HG02623 (cell line): ENCODE results near the gene CDK6.

Experiments
- ATAC-seq: cut with Tn5 transposase; IDR thresholded peaks from one replicate; pipeline ENCODE4 v1.9.1; 2021; ENCODE audit warnings: moderate library complexity; ENCODE audit not compliant: unreplicated experiment

The CDK6 gene

DNA sequence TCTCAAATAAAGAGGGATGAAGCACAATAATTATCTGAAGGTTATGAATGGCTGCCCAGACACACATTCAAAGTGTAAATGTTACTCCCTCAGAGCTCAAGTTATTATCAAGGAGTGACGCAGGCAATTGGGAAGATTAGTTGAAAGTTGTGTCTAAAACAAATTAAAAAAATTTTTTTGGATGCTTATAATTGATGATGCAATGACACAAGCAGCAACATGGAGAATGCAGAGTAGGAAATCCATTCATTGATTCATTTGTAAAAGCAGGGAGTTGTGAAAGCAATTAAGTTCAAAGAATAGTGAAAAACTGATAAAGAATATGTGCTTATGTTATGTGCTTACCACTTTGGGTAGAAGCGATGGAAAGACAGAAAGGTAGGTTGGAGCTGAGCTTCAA is 120.4 kb downstream of the CDK6 start:
- no peak for ATAC-seq

DNA sequence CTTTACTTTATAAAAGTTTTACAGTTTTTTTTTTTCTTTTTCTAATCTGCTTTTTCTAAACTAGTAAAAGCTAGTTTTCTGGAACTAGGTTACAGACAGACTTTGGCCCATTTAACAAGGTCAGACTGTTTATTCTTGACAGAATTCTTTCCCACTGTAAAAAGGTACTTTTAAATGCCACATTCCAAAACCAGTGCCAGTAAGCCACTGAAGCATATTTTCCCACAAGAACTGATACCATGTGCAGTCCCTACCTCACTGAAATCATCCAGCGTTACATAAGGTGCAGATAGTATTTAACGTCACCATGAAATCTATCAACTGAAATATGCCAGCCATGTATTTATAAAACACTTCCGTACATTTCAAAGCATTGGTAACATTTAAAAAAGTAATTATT is 121.6 kb downstream of the CDK6 start:
- no peak for ATAC-seq

DNA sequence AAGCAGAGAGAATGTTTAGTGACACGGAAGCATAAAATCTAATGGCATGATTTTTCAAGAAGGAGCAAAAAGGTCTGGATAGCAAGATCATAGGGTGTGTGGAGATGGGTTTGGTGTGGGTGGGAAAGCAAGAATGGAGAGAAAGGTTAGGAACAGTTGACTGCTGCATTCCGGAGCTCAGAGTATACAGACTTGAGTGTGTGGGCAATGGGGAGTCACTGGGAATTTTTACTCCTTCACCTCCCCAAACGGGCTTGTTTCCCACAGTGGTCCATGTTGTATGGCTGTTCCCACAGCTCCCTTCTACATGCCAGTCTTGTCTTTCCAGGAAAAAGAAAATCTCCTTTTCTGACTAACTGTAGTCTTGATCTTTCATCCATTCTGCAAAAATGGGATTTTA is 122.1 kb downstream of the CDK6 start:
- no peak for ATAC-seq

DNA sequence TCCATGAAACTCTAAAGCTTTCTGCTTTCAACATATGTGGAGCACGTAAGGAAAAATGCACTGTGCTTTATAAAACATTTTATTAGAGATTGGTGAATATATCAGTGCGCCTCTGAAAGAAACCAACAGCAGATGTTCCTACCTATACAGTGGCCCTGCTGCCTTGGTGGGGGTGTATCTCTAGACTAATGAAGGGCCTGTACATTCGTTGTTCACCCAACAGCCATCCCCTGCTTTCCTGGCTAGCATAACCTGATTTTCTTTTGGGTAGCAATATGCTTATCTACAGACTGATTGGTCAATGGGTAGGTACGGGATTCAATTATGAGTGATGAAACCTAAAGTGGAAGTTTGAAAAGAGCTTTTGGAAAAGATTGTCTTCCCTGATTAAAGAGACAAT is 126.5 kb downstream of the CDK6 start:
- ATAC-seq, result no peak

DNA sequence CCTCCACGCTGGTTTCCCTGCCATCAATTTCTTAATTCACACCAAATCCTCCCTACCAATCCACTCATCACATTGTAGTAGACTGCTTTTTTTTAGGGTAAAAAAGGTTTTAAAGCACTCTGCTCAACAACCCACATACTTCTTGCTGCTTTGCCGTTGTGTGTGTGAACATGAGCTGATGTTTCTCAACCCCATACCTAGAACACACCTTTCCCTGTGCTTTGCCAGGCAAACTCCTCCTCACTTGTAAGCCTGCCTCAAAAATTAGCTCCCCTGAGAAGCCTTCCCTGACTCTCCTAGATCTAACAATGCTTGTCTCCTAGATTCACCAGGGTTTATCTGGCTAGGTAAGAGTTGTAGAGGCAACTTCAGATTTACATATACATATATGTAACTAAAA is 127.2 kb downstream of the CDK6 start:
- ATAC-seq, result no peak

DNA sequence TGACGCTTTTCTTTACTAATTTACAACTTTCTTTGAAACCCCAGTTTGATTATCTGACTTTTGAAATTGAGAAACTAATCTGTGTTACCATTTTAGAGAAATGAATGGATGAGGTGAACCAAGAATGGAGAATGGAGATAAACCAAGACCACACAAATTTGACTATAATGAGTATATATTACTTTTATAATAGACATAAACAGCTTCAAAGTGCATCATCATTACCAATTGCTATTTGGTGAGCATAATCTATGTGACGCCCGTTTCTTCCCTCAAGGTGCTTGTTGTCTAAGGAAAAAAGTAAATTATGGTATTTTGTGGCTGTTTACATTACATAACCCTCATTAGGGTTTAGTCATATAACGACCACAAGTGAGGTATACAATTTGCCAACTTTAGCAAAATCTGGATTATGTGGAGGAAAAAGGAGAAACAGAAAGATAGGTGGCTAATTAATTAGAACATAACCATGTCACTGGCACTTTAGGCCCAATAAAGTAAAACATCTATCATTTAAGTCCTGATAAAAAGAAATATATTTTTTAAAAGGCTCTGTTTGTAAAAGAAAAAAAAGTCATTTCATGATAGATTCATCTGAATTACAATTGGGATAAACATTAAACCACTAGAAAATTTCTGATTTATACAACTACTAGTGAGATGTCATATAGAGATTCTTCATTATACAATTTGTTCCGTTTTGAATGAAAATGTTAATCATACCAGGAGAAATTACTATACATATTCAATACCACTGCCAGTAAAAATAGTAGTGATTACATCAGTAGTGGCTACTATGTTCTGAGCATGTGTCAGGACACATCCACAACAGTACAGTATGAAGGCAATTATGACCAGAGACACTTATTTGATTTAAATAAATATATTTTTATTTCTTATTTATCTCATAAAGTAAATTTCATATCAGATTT is 128.0 kb downstream of the CDK6 start:
- ATAC-seq, result no peak

DNA sequence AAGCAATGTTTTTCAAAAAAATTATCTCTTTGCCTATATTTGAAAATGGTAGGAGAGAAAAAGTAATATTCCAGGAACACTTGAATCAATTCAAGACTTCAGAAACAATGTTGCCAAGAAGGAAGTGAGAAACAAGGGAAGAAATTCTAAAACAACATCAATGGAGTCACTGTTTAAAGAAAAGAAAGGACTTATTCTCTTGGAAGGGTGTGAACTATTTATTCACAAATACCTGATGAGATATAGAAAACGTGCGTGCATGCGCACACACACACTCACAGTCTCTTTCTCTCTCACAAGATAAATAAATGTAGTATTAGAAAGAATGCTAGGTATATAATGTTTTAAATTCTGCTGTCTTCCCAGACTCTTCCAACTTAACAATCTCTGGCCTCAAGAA is 128.9 kb downstream of the CDK6 start:
- ATAC-seq, result no peak

DNA sequence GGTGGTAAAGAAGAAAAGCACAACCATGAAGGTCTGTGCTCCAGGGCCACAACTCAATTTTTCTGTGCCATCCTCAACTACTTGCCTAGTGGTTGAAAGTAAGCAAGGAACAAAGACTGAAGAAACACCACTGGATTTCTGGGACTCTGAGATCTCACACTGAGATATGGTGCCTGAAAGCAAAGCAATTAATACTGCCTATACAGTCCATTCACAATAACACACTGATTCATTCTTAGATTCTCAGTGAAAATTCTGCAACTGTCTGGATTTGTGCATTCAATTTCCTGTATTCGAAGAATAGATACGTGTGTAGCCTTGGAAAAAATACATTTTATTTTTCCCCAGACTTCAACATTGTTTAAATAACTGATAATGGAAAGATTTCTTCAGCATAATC is 129.8 kb downstream of the CDK6 start:
- no peak for ATAC-seq

DNA sequence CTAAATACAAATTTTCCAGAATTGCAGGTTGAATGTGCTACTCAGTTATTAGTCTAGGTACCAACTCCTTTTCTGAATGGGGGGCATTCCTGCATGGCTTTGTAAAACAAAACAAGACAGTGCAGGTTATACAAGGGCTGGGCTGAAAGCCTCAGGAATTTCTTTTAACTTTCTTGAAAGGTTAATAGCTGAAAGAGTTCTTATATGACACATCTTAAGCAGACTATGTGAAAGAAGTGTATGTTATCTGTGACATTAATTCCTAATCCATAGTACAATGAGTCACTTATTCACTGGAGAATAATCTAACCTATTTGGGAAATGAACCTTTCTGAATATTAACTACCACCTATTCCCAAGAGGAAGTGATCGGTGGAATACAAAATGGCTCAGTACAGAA is 130.5 kb downstream of the CDK6 start:
- ATAC-seq, result no peak

DNA sequence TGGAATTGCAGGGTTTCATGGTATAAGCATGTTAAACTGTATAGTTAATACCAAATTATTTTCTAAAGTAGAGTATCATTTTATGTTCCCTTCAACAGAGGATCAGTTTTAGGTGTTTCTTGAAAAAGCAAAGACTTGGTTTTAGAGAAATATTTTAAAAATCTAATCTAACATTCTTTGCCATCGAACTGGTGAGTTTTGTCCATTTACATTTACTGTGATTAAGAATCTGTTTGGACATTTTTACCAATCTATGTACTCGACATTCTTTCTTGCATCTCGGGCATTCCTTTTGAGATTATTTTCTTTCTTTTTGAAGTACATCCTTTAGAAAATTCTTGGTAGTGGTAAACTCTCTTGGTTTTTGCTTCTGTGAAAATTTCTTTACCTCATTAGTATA is 131.5 kb downstream of the CDK6 start:
- no peak for ATAC-seq

DNA sequence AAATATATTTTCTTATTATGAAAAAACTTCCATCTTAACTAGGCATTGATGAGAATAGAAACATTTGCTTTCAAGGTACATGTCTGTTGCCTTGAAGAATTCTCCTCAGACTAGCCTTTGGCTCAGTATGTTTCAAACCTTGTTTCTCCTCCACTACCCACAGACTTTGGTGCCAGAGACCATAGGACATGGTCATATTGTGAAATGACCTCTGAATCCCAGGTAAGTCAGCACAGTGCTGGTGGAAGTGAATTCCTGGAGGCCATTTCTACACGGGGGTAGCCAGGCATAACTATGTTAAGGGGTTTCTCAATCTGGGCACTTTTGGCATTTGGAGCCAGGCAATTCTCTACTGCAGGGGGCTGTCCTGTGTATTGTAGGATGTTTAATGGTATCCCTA is 133.8 kb downstream of the CDK6 start:
- no peak for ATAC-seq

DNA sequence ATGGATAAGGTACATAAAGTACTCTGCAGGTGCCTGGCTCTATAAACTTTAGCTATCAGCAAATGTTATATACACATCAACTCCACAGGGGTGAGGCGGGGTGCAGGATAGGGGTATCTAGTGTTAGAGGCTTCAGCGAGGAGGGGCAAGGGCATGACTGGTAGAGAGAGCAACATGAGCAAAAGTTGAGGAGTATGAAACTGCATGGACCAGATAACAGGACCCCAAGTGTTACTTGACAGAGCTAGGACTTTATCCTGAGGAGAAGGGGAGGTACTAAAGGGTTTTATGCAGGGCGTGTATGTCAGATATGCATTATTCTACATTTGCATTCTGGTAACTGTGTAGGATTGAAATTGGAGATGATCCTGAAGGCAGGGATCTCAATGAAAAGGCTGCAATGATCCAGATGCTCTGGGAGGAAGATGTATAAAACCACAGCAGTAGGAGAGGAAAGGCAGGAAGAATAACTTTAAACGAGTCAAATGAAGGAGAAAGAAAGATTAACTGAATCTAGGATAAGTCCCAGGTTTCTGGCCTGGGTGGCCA is 136.3 kb downstream of the CDK6 start:
- no peak for ATAC-seq

DNA sequence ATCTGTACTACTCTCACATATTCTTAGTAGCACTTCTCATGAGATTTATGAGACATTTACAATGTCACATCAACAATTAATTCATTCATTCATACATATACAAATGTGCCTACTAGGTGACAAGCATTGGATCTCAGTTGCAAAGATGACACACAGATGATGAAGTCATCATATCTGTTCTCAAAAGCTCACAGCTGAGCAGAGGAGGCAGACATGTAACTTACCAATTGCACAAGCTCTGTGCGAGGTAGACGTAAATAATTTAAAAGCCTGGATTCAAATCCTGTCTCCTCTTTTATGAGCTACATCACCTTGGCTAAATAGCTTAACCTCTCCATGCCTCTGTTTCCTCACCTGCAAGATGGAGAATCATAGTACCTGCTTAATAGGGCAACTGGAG is 136.8 kb downstream of the CDK6 start:
- no peak for ATAC-seq

DNA sequence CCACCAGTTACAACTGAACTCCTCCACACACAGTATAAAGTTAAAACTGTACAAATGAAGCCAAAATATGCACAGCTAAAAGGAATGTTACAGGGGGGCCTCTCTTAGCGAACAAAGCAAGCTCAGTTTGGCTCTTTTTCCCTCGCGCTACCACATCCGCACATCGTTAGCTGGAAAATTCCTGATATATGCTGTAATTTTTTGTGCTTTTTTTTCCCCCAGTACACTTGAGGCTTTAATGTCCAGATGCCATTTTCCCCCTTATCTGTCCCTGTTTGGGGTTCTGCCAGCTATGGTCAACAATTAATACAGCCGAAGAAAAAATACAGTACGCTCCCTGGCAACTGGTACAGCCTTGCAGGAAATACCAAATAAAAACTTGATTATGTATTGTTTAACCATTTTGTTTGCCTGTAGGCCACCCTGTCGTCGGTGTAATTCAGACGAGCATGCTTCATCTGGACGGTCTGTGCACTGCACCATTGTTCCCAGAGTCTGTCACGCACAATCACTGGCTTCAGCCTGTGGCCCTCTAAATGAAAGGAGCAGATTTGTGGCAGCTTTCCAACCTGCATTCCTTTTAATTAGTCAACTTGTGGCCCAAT is 138.0 kb downstream of the CDK6 start:
- no peak for ATAC-seq

DNA sequence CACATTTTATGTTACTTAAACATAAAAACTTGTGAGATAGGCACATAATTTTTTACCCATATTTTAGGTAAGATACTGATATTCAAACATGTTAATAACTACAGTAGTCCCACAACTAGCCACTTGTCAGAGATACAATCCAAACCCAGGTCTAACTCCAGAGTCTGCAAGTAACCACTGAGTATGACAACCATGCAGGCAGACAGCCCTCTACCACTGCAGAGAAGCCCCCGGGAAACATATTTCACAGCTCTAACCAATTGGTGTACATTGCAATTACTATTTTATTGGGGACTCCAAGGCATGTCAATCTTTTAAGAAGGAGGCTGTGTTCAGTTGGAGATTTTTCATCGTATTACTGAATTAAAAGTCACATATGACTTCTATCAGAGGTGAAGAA is 139.0 kb downstream of the CDK6 start:
- no peak for ATAC-seq

DNA sequence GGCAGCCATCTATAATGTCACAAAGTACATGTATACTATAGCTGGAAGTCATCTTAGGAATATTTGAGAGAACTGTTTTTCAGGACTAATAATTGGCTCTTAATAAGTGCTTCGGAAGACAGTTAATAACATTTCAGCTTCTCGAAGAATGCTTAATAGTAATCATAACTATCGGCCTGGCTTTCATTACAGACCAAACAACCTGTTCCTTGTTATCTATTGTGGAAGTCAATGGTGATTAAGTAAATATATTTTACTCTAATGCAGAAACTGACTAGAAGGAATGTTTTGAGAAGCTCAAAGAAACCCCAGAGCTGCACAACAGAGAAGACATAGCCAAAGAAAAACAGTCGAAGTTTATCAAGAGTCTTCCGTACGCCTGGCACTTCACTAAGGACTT is 139.4 kb downstream of the CDK6 start:
- ATAC-seq, result no peak

DNA sequence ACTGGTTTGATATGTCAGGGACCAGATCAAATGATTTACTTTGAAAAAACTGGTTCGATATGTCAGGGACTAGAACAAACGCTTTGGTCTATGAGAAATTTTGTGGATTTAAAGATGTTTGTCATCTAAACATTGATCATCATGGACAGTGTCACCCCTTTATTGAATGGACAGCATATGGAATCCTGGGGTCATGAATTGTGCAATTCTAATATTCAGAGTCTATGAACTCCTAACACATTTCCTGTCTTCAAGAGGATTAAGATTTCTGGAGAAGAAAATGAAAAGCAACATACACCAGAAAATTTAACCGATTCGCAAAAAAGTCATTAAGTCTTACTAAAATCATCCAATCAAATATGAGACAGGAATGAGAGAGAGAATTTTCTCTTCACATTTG is 139.8 kb downstream of the CDK6 start:
- no peak for ATAC-seq

DNA sequence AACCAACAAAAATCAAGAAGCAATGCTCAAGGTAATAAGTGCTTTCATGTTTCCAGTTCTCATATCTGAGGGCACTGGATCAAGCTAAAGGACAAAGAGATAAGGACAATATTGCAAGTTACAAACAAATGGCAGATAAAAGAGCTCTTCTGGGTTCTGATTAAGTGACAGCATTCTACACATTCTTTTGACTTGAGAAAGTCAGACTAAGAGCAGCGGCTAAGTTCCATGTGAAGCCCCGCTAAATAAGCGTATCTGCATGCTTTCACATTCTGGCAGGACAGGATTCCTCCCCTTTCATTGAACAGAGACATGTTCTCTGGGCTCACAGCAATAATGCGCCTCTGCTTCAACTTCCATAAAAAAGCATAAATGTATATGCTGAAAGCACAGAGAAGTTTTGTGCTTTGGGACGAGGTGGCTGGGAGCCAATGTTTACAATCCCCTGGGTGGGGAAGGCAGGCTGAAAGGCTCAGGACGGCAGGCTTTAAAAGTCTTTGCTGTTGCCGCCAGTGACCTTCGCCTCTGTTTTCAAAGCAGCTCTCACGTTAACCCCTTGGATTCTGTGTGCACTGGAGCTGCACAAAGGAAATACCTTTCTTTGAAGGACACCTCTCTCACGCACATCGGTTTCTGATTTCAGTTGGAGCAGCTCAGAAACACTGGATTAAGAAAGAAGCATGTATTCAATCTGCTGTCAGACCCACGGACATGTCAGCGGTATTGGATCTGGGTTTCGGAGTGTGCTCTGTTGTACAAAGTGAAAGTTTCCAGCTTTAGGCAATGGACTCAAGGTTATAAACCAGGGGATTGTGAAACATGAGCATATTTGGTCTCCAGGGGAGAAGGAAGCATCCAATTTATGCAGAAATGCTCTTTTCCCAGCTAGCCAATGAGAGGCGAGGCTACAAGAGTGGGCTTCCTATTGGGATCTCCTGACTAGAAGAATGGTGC is 140.8 kb downstream of the CDK6 start:
- ATAC-seq, result no peak

DNA sequence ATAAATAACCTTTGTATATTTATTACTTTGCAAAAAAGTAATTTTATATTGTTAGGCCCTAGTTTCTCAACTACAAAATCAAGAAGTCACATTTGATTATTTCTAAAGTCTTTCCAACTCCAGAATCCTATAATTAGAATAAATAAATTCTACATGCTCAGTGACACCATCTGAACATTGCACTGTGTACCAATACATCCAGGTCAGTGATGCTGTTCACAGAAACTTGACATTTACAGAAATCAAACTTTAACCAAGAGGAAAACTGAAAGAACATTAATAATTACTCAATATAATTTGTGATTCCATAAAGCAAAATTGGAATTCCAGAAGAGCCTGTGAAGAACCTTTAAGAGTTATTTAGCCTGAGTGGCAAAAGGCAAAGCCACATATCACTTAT is 142.2 kb downstream of the CDK6 start:
- ATAC-seq, result no peak

DNA sequence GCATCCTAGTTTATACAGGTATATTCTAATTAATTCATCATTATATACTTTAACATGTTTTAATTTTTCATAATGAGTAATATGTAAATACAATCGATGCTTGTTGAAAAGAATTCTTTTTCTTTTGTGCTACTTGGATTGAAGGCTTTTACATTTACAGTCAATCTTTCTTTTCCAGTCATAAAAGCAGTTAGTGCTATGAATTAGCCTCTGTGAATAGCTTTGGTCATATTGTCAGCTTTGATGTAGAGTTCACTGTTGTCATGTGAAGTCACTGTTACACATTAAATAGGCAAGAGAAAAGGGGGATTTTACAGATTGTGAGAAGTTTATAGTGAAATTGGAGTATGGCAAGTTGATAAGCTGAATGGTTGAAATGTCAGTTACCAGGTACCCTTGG is 142.9 kb downstream of the CDK6 start:
- no peak for ATAC-seq

DNA sequence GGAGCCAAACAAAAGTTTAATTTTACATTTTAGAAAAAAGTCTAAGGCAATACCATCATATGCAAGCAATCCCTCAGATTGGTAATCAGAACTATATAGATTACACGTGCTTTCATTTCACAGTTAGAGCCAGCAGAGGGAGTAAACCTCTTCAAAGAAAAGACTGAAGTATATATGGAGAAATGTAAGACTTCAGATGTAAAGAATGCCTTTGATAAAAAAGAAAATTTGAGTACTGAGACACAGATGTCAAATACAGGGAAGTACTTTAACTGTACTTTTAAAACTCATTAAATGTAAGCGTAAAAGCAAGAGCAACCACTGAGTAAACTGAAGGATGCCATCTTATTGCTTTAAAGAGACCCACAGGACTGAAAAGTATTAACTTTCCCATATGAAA is 144.8 kb downstream of the CDK6 start:
- ATAC-seq, result peak; percentile 66
